KMS-11 (cell line): Measurements from ENCODE around the gene TTPAL.

Experiments
- H2AFZ ChIP-seq: fragments of 200-600 bp; sonication (generic); 2 replicates; pipeline ENCODE4 v1.6.1; 2016; ENCODE audit warnings: antibody characterized with exemption, mixed run types, low read depth
- H3K27ac ChIP-seq: fragments of 200-600 bp; sonication (generic); 2 replicates; pipeline ENCODE4 v1.6.1; 2016; ENCODE audit warnings: mild to moderate bottlenecking, mixed run types
- H3K27me3 ChIP-seq: fragments of 200-600 bp; sonication (generic); 2 replicates; pipeline ENCODE4 v1.6.1; 2017; ENCODE audit warnings: mild to moderate bottlenecking, low read depth, mixed run types, moderate library complexity; ENCODE audit not compliant: insufficient read depth
- H3K36me3 ChIP-seq: fragments of 200-600 bp; sonication (generic); 2 replicates; pipeline ENCODE4 v1.6.1; 2017; ENCODE audit warnings: mild to moderate bottlenecking, mixed run types; ENCODE audit not compliant: insufficient read depth
- H3K4me1 ChIP-seq: fragments of 200-600 bp; sonication (generic); 2 replicates; pipeline ENCODE4 v1.6.1; 2016; ENCODE audit warnings: mild to moderate bottlenecking, low read depth, mixed run types; ENCODE audit not compliant: poor library complexity, severe bottlenecking
- H3K4me2 ChIP-seq: fragments of 200-600 bp; sonication (generic); 2 replicates; pipeline ENCODE4 v1.7.0; 2016; ENCODE audit warnings: mild to moderate bottlenecking, mixed run types
- H3K4me3 ChIP-seq: fragments of 200-600 bp; sonication (generic); IDR thresholded peaks from 2 replicates; pipeline ENCODE4 v1.6.1; 2017; ENCODE audit warnings: low read depth, low read length, mixed read lengths; ENCODE audit not compliant: insufficient read depth
- H3K79me2 ChIP-seq: fragments of 200-600 bp; sonication (generic); 2 replicates; pipeline ENCODE4 v1.6.1; 2016; ENCODE audit warnings: low read depth, mixed run types; ENCODE audit not compliant: insufficient read depth
- H3K9ac ChIP-seq: fragments of 200-600 bp; sonication (generic); 2 replicates; pipeline ENCODE4 v1.6.1; 2016; ENCODE audit warnings: mild to moderate bottlenecking, mixed run types
- H4K20me1 ChIP-seq: fragments of 200-600 bp; sonication (generic); 2 replicates; pipeline ENCODE4 v1.6.1; 2016; ENCODE audit warnings: mild to moderate bottlenecking, mixed run types; ENCODE audit not compliant: insufficient read depth
- CTCF ChIP-seq: fragments of 200-600 bp; sonication (generic); conservative IDR thresholded peaks from 2 replicates; pipeline ENCODE4 v1.6.1; 2017; ENCODE audit warnings: low read depth, mild to moderate bottlenecking, antibody characterized with exemption, low read length, moderate library complexity, mixed read lengths

TTPAL gene

GRCh38 chr20:44435630-44436335 is 39.9 kb upstream of the TTPAL start:
- H3K79me2 ChIP-seq, result no peaks in the 10 kb centered on the region
- H3K4me2 ChIP-seq, result no peak overlapping the region
- H2AFZ ChIP-seq, result no peak overlapping the region
- H3K27me3 ChIP-seq, result 0 out of 2 replicates have a peak, but pooled peaks cover 4% of the 10 kb centered on the region
- no peak overlapping the region for H3K27ac ChIP-seq
- no peak overlapping the region for H3K4me3 ChIP-seq
- H3K9ac ChIP-seq, result no peak overlapping the region
- no peaks in the 10 kb centered on the region for H4K20me1 ChIP-seq
- no peaks in the 10 kb centered on the region for H3K36me3 ChIP-seq
- H3K4me1 ChIP-seq, result no peaks in the 10 kb centered on the region
- TF ChIP-seq CTCF, result no peak

- Histone ChIP-seq H3K4me3 (no peak overlapping the region), H3K4me1 (no peaks in the 10 kb centered on the region), H3K9ac (no peak overlapping the region), H3K36me3 (no peaks in the 10 kb centered on the region), H3K27ac (no peak overlapping the region), H4K20me1 (no peaks in the 10 kb centered on the region), H3K79me2 (no peaks in the 10 kb centered on the region), H2AFZ (no peak overlapping the region), H3K27me3 (0 out of 2 replicates have a peak, but pooled peaks cover 4% of the 10 kb centered on the region), H3K4me2 (no peak overlapping the region)
- no peak for TF ChIP-seq CTCF
Measured at GRCh38 chr20:44436393-44436792, 39.3 kb upstream of the TTPAL start.

GRCh38 chr20:44437497-44437896 is 38.2 kb upstream of the TTPAL start:
- no peak for TF ChIP-seq CTCF
- H2AFZ ChIP-seq, result no peak overlapping the region

GRCh38 chr20:44438782-44439181 is 36.9 kb upstream of the TTPAL start:
- Histone ChIP-seq H3K79me2 (no peaks in the 10 kb centered on the region), H3K4me2 (no peak overlapping the region), H3K4me3 (no peak overlapping the region), H3K27me3 (no peaks in the 10 kb centered on the region), H4K20me1 (no peaks in the 10 kb centered on the region), H3K36me3 (no peaks in the 10 kb centered on the region), H3K27ac (no peak overlapping the region), H3K9ac (no peak overlapping the region), H3K4me1 (no peaks in the 10 kb centered on the region), H2AFZ (no peak overlapping the region)
- no peak for TF ChIP-seq CTCF

More at GRCh38 chr20:44437497-44437896, 38.2 kb upstream of the TTPAL start:
- H3K4me3 ChIP-seq, result no peak overlapping the region
- H3K27ac ChIP-seq, result no peak overlapping the region
- no peaks in the 10 kb centered on the region for H3K79me2 ChIP-seq
- no peaks in the 10 kb centered on the region for H3K36me3 ChIP-seq
- no peaks in the 10 kb centered on the region for H3K4me1 ChIP-seq
- no peaks in the 10 kb centered on the region for H4K20me1 ChIP-seq
- no peak overlapping the region for H3K9ac ChIP-seq
- H3K4me2 ChIP-seq, result no peak overlapping the region
- H3K27me3 ChIP-seq, result 0 out of 2 replicates have a peak, but pooled peaks cover 4% of the 10 kb centered on the region
